ENCODE measurements around the gene CDCA5.
A peak's percentile ranks its signal among the peaks of the same experiment; 100 is the strongest.

GRCh38 chr11:65128182-65129145, 44.6 kb upstream of the CDCA5 start:
- TF ChIP-seq POLR2AphosphoS5 (IDR thresholded peaks at IDR 0.05; ENCODE audit: low read depth, low read length) = 0 out of 2 replicates have a peak, but pooled peaks have one; percentile 29
- no peak for TF ChIP-seq CTCF (IDR thresholded peaks at IDR 0.05)
- TF ChIP-seq TCF7L2 (IDR thresholded peaks at IDR 0.05; ENCODE audit: low read depth, low read length) = no peak
- TF ChIP-seq REST (IDR thresholded peaks at IDR 0.05; ENCODE audit: insufficient read depth in 1 of 2, low read depth in 2 of 2, low read length in 1 of 2) = no peak
- no peak for TF ChIP-seq SIN3A (IDR thresholded peaks at IDR 0.05; ENCODE audit: borderline replicate concordance, insufficient read depth, low read depth, low read length)

All from Panc1 (cell line).